Stomach smooth muscle (tissue), 2 donors: ENCODE results near the gene IL12RB1.
A peak's percentile ranks its signal among the peaks of the same experiment; 100 is the strongest.
"Not testable (repeated sequence)": the region's sequence is repeated elsewhere in the genome, so short reads cannot be mapped to it uniquely, and the experiment has no call there.

ENCODE experiments used
- H3K27ac ChIP-seq: one replicate; pipeline ENCODE4 v1.7.0; 2013; ENCODE audit warnings: mild to moderate bottlenecking, low read length, inconsistent platforms
- H3K27me3 ChIP-seq, 2 donors: one replicate each; pipeline ENCODE4 v1.7.0; 2013; ENCODE audit warnings: low read length in 2 of 2; ENCODE audit not compliant: insufficient read depth in 2 of 2, control insufficient read depth in 1 of 2
- H3K36me3 ChIP-seq, 2 donors: one replicate each; pipeline ENCODE4 v1.7.0; 2013; ENCODE audit warnings: low read length in 2 of 2; ENCODE audit not compliant: control insufficient read depth in 2 of 2, insufficient read depth in 2 of 2
- H3K4me1 ChIP-seq: one replicate; pipeline ENCODE4 v1.7.0; 2013; ENCODE audit warnings: low read length; ENCODE audit not compliant: control insufficient read depth, insufficient read depth
- H3K4me3 ChIP-seq, 2 donors: one replicate each; pipeline ENCODE4 v1.7.0; 2013; ENCODE audit warnings: low read length in 2 of 2
- H3K9ac ChIP-seq, 2 donors: one replicate each; pipeline ENCODE4 v1.7.0; 2013; ENCODE audit warnings: low read length in 2 of 2, mild to moderate bottlenecking in 1 of 2
- H3K9me3 ChIP-seq, 2 donors: one replicate each; pipeline ENCODE4 v1.7.0; 2013; ENCODE audit warnings: low read length in 2 of 2; ENCODE audit not compliant: control insufficient read depth in 2 of 2
- donor health status: healthy.
- donor health status: Pancreatic carcinoma.

Gene IL12RB1

DNA sequence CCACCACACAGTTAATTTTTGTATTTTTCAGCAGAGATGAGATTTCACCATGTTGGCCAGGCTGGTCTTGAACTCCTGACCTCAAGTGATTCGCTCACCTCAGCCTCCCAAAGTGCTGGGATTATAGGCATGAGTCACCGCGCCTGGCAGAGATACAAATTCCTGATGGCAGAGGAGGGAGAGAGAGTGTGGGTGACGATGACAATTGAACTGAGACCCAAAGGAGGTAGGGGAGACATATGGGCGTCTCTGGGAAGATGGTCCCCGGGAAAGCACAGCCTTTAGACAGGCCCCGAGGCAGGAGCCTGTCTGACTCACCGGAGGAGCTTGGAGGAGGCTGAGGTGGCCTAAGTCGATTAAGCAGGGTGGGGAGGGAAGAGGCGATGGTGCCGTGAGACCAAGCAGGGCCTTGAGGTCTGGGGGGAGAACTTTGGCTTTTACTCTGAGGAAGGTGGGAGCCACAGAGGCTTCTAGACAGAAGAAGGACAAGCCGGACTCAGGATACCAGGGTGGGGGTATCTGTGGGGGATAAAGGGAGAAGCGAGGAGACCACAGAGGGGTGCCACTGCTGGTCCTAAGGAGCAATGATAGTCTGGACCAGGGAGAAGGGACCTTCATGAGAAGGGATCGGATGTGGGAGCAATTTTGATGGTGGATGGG is 40.5 kb downstream of the IL12RB1 start:
- no peak overlapping the region for H3K4me3 ChIP-seq
- H3K36me3 ChIP-seq: no peaks in the 10 kb centered on the region
- peaks cover 0 to 16% of the 10 kb centered on the region in 2 donors for H3K27me3 ChIP-seq
- no peak overlapping the region for H3K27ac ChIP-seq
- H3K9ac ChIP-seq: no peak overlapping the region
- H3K9me3 ChIP-seq: no peaks in the 10 kb centered on the region
- H3K4me1 ChIP-seq: peaks cover 5% of the 10 kb centered on the region

DNA sequence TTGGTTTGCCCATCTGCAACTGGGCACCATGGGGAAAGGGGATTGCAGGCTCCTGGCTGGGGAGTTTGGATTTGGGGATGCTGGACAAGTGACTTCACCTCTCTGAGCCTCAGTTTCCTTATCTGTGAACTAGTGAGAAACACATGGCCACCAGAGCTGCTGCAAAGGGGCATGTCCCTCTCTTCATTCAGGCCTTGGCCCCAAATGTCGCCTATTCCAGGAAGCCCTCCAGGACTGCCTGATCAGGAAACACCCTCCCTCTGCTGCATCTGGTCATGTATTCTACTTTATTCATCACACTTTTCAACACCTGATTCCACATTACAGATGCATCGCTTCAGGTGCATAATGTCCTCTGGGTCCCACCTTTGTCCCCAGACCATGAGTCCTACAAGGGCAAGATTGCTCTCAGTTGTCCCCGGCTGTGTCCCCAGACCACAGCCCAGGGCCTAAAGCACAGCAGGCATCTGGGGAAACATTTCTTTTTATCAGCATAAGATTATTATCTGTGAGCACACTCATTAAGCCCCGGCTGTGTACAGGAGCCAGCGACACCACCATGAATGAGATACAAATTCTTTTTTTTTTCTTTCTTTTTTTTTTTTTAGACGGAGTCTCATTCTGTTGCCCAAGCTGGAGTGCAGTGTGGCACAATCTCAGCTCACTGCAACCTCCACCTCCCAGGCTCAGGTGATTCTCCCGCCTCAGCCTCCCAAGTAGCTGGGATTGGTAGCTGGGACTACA is 41.3 kb downstream of the IL12RB1 start:
- Histone ChIP-seq H3K27me3 (peaks cover 2 to 16% of the 10 kb centered on the region in 2 donors), H3K9ac (peak overlapping the region; percentile 36 to 62), H3K4me1 (peaks cover 5% of the 10 kb centered on the region), H3K27ac (peak overlapping the region; percentile 31), H3K4me3 (peak overlapping the region; percentile 54 to 76), H3K36me3 (no peaks in the 10 kb centered on the region), H3K9me3 (peaks cover 0 to 3% of the 10 kb centered on the region in 2 donors)

DNA sequence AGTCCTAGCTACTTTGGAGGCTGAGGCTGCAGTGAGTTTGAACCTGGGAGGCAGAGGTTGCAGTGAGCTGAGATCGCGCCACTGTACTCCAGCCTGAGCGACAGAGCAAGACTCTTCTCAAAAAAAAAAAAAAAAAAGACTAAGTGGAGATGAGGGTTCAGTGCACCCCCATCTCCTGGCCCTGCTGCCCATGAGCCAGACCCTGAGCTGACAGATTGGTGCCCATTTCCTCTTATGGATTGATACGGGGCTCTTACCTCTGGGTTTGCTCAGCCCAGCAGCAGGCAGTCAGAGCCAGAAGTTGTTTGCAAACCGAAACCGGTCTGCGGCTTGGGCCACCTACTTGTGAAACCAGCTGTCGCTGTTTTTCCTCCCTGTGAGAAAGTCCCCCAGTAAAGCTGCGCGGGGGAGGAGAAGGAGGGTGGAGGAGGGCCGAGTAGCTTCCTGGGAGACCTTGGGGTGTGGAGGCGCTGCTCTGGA is 41.9 kb downstream of the IL12RB1 start:
- Histone ChIP-seq H3K4me1 (peaks cover 5% of the 10 kb centered on the region), H3K9me3 (peaks cover 0 to 3% of the 10 kb centered on the region in 2 donors), H3K9ac (peak overlapping the region; percentile 36 to 62), H3K27me3 (peaks cover 2 to 12% of the 10 kb centered on the region in 2 donors), H3K4me3 (peak overlapping the region; percentile 54 to 76), H3K36me3 (no peaks in the 10 kb centered on the region), H3K27ac (peak overlapping the region; percentile 31)

DNA sequence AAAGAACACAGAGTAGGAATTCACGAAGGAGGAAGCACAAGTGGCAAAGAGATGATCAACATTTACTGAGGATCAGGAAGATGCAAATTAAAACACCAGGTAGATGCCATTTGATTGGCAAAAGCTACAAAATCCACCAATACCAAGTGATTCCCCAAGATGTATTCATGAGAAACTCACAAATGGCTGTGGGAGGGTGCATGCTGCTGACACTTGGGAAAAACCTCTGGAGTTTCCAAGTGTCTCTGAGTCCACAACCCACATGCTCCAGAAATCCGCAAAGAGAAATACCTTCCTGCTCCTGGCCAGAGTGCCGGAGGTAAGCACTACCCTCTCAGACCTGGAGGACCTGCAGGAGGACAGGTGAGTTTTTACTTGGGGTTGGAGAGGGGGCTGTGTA is 43.1 kb downstream of the IL12RB1 start:
- peaks cover 5% of the 10 kb centered on the region for H3K4me1 ChIP-seq
- no peak overlapping the region for H3K4me3 ChIP-seq
- H3K9me3 ChIP-seq: peaks cover 0 to 3% of the 10 kb centered on the region in 2 donors
- peaks cover 2 to 12% of the 10 kb centered on the region in 2 donors for H3K27me3 ChIP-seq
- H3K9ac ChIP-seq: no peak overlapping the region
- H3K27ac ChIP-seq: no peak overlapping the region
- no peaks in the 10 kb centered on the region for H3K36me3 ChIP-seq

DNA sequence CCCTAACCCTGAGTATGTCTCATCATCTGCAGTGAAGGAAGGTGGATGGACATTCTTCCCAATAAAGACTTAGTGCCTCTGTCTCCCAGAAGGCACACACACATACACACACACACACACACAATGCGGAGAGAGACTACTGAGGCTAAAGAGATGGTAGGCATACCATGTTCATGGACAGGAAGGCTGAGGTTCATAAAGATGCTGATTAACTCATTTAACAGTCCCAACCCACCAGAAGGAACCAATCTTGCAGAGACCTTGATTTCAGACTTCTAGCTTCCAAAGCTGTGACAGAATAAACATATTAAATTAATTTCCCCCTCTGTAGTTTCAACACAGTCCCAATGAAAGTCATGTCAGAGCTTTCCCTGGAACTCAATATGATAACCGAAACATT is 45.7 kb downstream of the IL12RB1 start:
- Histone ChIP-seq H3K36me3 (no peaks in the 10 kb centered on the region), H3K27ac (no peak overlapping the region), H3K9me3 (peaks cover 0 to 3% of the 10 kb centered on the region in 2 donors), H3K9ac (no peak overlapping the region), H3K27me3 (peaks cover 2 to 7% of the 10 kb centered on the region in 2 donors), H3K4me1 (peaks cover 5% of the 10 kb centered on the region), H3K4me3 (no peak overlapping the region)

DNA sequence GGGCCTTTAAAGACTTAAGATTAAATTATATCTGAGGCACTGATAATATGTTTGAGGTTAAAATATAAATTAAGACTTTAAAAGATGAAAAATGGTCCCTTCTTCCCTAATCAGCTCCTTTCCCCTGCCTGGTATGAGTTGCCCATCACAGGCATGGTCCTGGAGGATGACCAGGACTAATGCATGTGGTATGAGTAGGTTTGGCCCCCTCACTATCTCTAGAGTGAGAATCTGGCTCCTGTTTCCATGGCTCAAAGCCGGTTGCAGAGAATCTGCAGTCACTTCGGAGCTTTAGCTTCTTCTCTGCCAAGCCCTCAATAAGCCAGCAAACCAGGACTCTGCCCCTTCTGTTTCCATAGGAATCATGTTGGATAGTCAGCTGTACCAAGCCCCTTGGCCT is 54.6 kb downstream of the IL12RB1 start:
- H3K36me3 ChIP-seq, H3K4me1 ChIP-seq, H3K4me3 ChIP-seq, H3K9ac ChIP-seq, H3K27ac ChIP-seq, H3K9me3 ChIP-seq, H3K27me3 ChIP-seq: not testable (repeated sequence)

DNA sequence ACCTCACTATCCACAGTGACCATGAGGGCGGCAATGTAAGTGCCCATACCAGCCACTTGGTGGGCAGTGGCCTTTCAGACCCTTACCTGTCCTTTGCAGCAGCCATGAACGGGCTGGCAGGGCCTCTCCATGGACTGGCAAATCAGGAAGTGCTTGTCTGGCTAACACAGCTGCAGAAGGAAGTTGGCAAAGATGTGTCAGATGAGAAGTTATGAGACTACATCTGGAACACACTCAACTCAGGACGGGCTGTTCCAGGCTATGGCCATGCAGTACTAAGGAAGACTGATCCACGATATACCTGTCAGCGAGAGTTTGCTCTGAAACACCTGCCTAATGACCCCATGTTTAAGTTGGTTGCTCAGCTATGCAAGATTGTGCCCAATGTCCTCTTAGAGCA is 55.3 kb downstream of the IL12RB1 start:
- H3K9ac ChIP-seq, H3K4me3 ChIP-seq, H3K9me3 ChIP-seq, H3K27ac ChIP-seq, H3K36me3 ChIP-seq, H3K4me1 ChIP-seq, H3K27me3 ChIP-seq: not testable (repeated sequence)

DNA sequence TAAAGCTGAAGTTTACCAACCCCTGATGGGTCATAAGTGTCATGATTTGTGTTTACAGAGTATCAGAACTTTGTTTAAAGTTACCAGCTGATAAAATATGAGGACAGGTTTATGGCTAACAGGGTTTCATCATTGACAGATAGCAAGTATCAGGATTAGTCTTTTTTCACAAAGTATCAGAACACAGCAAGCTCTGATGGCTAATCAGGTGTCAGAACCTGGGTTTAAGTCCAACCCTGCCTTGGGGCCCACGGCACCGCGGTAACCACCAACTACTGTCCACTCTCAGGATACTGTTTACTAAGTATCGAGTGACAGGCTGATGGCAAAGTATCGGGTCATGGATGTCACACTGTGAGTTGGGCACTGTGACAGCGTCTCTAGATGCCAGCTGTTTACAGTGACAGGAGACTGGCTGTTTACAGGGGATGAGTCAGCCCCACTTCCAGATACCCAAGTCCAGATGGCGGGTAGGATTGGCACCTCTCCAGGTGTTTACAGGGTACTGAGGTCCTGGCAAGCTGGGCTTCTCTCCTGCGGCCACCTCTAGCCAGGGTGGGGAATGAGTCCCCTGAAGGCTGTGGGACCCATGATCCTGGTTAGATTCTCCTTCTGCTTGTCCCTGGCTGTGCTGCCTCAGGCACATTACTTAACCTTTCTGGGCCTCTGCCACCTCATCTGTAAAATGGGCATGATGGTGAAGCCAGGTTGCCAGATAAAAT is 57.0 kb downstream of the IL12RB1 start:
- H3K4me1 ChIP-seq: no peaks in the 10 kb centered on the region
- H3K36me3 ChIP-seq: no peaks in the 10 kb centered on the region
- peaks cover 2 to 4% of the 10 kb centered on the region in 2 donors for H3K27me3 ChIP-seq
- no peak overlapping the region for H3K9ac ChIP-seq
- no peak overlapping the region for H3K4me3 ChIP-seq
- no peak overlapping the region for H3K27ac ChIP-seq
- no peaks in the 10 kb centered on the region for H3K9me3 ChIP-seq

DNA sequence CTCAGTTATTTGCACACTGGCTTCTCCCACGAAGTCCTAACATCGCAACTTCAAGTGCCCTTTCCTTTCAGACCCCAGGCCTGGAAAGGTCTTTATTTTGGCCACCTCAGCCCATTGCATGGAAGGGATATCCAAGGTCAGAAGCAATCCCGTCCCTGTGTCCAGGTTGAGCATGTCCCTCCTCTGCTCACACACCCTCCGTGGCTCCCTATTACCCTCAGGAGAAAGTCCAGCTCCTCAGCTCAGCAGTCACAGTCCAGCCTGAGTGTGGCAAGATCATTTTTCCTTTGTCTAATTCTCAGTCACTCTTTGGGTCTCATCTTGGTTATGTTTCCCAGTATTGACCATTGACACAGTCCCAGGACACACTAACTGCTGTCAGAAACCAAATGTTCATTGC is 59.6 kb downstream of the IL12RB1 start:
- H3K27me3 ChIP-seq: peaks cover 2 to 4% of the 10 kb centered on the region in 2 donors
- H3K9ac ChIP-seq: no peak overlapping the region
- H3K4me3 ChIP-seq: no peak overlapping the region
- H3K9me3 ChIP-seq: no peaks in the 10 kb centered on the region
- H3K27ac ChIP-seq: no peak overlapping the region
- no peaks in the 10 kb centered on the region for H3K36me3 ChIP-seq
- H3K4me1 ChIP-seq: peaks cover 8% of the 10 kb centered on the region

DNA sequence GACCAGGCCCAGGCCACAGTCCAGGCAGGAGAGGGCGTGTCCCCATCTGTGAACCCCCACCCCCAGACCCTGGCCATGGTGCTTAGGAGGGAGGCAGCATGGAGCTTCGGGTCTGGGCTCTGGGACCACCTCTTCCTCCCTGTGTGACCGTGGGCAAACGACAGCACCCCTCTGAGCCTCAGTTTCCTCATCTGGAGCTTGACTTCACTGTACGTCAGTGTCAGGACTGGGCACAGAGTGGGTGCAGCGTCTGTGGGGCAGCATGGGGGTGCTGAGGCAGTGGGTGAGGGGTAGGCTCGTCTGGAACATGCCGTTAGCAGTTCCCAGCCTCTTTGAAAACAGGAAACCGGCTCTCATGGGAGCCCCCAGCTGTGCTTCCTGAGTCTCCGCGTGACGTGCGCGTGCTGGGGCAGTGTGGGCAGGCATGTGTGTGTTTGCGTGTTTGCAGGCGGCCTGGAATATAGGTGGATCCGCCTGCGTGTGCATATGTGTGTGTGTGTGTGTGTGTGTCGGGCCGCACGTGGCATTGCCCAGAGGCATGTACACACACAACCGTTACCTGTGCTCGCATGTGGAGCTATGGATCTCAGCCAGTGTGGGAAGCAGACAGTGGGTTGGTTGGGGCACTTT is 63.0 kb downstream of the IL12RB1 start:
- Histone ChIP-seq H3K4me1 (peaks cover 25% of the 10 kb centered on the region), H3K9ac (no peak overlapping the region), H3K9me3 (no peaks in the 10 kb centered on the region), H3K4me3 (no peak overlapping the region), H3K27ac (peak overlapping the region; percentile 53), H3K36me3 (no peaks in the 10 kb centered on the region), H3K27me3 (no peaks in the 10 kb centered on the region)
